ENCODE results near the gene ZSCAN26. TPM values are rescaled to one million over a fixed set of nuclear protein-coding genes. Genes with fewer than 3 reads are reported as not detected.

Gene ZSCAN26
- total and polyA plus RNA-seq, 2 of the 8 experiments (the other 6 are each of a cell fraction or from before 2014, with no cell fraction given), result 7.0 to 8.5 TPM

DNA sequence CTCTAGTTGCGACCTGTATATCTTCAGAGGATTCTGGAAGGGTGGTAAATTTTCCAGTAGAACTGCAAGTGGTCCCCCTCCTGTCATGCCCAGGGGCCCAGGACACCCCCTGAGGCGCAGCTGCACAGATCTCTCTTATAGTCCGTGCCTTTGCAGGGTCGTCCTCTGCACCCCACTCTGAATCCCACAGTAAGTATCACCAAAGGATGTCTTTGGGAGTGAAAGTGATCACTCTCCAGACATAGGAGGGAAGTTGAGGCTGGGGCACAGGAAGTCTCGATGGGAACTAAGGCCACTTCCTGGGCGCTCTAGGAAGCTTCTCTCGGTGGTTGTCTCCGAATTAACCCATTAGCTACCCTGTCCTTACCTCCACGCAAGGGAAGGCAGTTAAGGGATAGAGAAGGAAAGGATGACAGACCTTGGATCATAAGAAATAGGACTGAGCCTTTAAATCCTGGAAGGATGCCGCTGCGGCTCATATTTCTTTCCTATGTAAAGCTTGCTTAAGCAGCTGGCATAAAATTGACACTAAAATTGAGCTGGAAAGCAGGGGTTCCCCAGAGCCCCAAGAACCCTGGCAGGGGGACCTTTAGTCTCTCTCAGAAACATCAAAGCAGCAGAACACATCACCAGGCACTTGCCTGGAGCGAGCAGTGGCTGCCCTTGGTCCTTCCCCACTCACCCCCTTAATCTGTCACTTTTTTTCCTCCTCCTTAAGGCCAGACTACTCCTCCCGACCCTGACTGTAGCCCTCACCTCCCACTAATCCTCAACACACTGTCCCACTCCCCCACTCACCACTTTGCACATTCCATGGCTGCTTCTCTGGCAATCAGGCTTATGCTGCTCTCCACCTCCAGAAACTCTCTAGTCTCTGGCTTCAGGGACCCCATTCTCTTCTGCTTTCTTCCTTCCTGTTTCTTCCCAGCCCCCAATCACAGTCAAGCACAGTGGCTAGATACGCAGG, 14.7 kb upstream of the ZSCAN26 start, which contains the start of gene ZKSCAN4 (continued):
- TF ChIP-seq KDM1A (IDR thresholded peaks at IDR 0.05; ENCODE audit: borderline replicate concordance, low read length) (no peak), RNF2 (IDR thresholded peaks at IDR 0.05; ENCODE audit: borderline replicate concordance, low read depth, low read length, missing control alignments, poor library complexity, severe bottlenecking) (no peak), CHD7 (IDR thresholded peaks at IDR 0.05; ENCODE audit: insufficient replicate concordance, low read length) (no peak), EP300 (IDR thresholded peaks at IDR 0.05; ENCODE audit: borderline replicate concordance in 1 of 2, low read depth in 2 of 2, low read length in 2 of 2) (no peak), TEAD4 (IDR thresholded peaks at IDR 0.05; ENCODE audit: low read depth, low read length) (no peak), RFX5 (IDR thresholded peaks at IDR 0.05; ENCODE audit: borderline replicate concordance, low read depth, low read length) (no peak), CTBP2 (IDR thresholded peaks at IDR 0.05; ENCODE audit: borderline replicate concordance, insufficient read depth, insufficient read length, low read length) (no peak), RBBP5 (IDR thresholded peaks at IDR 0.05; ENCODE audit: borderline replicate concordance, low read depth, low read length) (no peak)
